Cerebellar nuclear complex (tissue), 1 donor: Measurements from ENCODE around the gene CTBP2.
A peak's percentile ranks its signal among the peaks of the same experiment; 100 is the strongest.
"Not testable (repeated sequence)": the region's sequence is repeated elsewhere in the genome, so short reads cannot be mapped to it uniquely, and the experiment has no call there.

Source experiments
- DNase-seq, 2 experiments: peaks; one replicate each; lab custom pipeline; 2025; lab: John Stamatoyannopoulos, UW

CTBP2 gene

GRCh38 chr10:124997771-124998623 lies 162.4 kb downstream of the CTBP2 start:
- DNase-seq: no peak

GRCh38 chr10:124997306-124997705 lies 163.1 kb downstream of the CTBP2 start:
- no peak for DNase-seq

- DNase-seq: no peak
These were observed 163.5 kb downstream of the CTBP2 start for GRCh38 chr10:124996854-124997215.

GRCh38 chr10:124996127-124996853 lies 164.1 kb downstream of the CTBP2 start:
- no peak for DNase-seq

GRCh38 chr10:124995605-124996004 lies 164.8 kb downstream of the CTBP2 start:
- DNase-seq: no peak

- peak; percentile 37 to 42 for DNase-seq
These were observed 165.5 kb downstream of the CTBP2 start for GRCh38 chr10:124994573-124995473.

GRCh38 chr10:124993736-124994451 lies 166.5 kb downstream of the CTBP2 start:
- no peak for DNase-seq

- DNase-seq: no peak
These were observed 167.0 kb downstream of the CTBP2 start for GRCh38 chr10:124993345-124993708.

GRCh38 chr10:124992462-124993344 lies 167.7 kb downstream of the CTBP2 start:
- peak in 1 of 2 experiments; percentile 29 for DNase-seq

GRCh38 chr10:124991835-124992234 lies 168.5 kb downstream of the CTBP2 start:
- DNase-seq: no peak

- no peak for DNase-seq
These were observed 169.4 kb downstream of the CTBP2 start for GRCh38 chr10:124990671-124991625.

- DNase-seq: no peak
These were observed 170.8 kb downstream of the CTBP2 start for GRCh38 chr10:124989526-124989925.

- DNase-seq: not testable (repeated sequence)
These were observed 171.6 kb downstream of the CTBP2 start for GRCh38 chr10:124988753-124989152.

- no peak for DNase-seq
These were observed 172.6 kb downstream of the CTBP2 start for GRCh38 chr10:124987788-124988187.

GRCh38 chr10:124985162-124985561 lies 175.2 kb downstream of the CTBP2 start:
- DNase-seq: no peak

GRCh38 chr10:124984376-124984775 lies 176.0 kb downstream of the CTBP2 start:
- DNase-seq: no peak

- DNase-seq: no peak
These were observed 177.0 kb downstream of the CTBP2 start for GRCh38 chr10:124983321-124983720.

GRCh38 chr10:124978376-124978725 lies 182.0 kb downstream of the CTBP2 start:
- no peak for DNase-seq

GRCh38 chr10:124977648-124978375 lies 182.6 kb downstream of the CTBP2 start:
- peak in 1 of 2 experiments; percentile 12 for DNase-seq
